ENCODE results near the gene LPA.

Gene LPA

GRCh38 chr6:160519133-160519532, 144.9 kb downstream of the LPA start:
- DNase-seq (ENCODE audit: low spot score) = no peak
- no peak for FAIRE-seq

DNA sequence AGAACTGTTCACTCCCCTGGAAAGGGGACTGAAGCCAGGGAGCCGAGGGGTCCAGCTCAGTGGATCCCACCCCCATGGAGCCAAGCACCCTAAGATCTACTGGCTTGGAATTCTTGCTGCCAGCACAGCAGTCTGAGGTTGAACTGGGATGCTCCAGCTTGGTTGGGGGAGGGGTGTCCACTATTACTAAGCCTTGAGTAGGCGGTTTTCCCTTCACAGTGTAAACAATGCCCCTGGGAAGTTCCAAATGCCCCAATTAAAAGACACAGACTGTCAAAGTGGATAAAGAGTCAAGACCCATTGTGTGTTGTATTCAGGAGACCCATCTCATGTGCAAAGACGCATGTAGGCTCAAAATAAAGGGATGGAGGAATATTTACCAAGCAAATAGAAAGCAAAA, 150.2 kb downstream of the LPA start:
- DNase-seq (ENCODE audit: low spot score) (no peak), FAIRE-seq (no peak)

- FAIRE-seq = no peak
- DNase-seq (ENCODE audit: low spot score) = no peak
These were observed 153.0 kb downstream of the LPA start for GRCh38 chr6:160510976-160511617.

DNA sequence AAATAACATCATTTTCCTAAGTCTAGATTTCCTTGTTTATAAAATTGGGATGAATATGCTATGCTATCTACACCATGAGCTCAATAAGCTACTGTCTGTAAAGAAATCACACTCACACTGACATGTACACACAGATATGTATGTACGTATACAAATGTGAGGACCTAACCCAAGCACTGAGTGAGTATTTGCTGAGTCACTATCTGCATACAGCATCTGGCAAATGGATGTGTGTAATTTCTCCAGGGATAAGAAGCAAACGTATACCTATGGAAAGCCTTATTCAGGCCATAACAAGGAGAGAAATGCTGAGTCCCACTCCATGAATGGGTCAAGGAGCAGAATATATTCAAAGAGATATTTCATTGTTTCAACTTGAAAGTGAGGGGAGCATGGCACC, 153.9 kb downstream of the LPA start:
- DNase-seq (ENCODE audit: low spot score) (no peak), FAIRE-seq (no peak)

DNA sequence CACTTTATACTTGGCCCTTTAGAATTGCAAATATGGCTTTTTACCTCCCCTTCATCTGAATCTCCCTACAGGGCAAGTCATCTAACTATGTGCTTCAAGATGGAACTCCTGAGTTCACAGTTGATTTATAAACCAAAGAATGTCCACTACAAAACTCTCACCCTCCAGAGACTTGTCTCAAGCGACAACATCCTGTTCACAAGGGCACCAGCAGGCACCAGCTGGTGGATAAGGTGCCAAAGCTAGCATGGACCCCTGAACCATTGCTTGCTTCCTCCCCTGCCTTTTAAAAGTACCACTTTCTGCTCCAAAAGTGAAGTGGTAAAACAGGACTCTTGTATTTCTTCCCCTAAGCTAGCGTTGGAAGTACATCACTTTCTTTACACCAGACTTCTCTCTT, 154.5 kb downstream of the LPA start:
- DNase-seq (ENCODE audit: low spot score) (no peak), FAIRE-seq (no peak)

DNA sequence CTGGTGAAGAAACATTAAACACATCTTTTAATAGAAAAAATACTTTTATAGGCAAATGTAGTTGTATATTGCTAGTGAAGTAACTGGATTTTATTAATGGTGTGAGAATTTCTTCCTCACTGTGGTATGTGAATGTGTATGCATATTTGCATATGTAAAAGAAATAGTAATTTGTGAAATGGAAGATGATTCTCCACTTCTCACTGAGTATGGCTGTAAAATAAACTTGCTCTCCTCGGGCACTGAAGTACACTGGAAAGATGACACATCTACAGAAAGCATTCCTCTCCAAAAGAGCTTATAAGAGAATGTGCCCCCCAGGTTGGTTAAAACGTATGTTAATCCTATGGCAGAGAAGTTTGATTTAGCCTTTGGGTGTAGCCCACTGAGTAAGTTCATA, 155.5 kb downstream of the LPA start:
- FAIRE-seq (no peak), DNase-seq (ENCODE audit: low spot score) (no peak)

DNA sequence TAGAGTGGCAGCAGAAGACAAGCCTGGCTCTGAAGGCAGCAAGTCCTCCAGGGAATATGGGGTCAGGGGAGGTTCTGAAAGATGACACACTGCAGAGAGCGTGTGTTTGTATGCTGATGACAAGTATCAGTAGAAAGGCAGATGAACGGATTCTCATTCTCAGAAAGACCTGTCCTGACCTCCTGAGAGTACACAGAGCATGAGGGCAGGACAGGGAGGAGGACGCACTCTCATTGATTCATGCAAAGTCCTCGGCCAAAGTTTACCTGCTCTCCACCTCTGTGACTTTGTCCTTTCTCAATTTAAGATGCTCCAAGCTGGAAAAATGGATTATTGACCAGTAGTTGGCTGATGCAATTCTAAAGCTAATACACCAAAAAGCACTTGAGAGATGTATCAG, 156.7 kb downstream of the LPA start:
- FAIRE-seq (no peak), DNase-seq (ENCODE audit: low spot score) (no peak)

DNA sequence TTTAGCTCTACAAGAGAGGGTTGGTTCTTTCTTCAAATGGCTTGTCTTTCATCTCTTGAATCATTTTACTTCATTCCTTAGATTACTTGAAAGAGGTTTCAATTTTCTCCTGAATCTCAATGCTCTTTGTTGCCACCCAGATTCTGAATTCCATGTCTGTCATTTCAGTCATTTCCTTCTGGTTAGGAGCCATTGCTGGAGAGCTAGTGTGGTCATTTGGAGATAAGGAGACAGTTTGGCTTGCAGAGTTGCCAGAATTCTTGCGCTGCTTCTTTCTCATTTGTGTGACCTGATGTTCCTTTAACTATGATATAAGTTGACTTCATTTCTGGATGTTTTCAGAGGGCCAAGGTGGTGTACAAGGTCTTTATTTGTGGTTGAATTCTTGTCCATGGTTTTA, 158.1 kb downstream of the LPA start:
- FAIRE-seq = no peak
- no peak for DNase-seq (ENCODE audit: low spot score)

GRCh38 chr6:160500639-160501038, 163.4 kb downstream of the LPA start:
- FAIRE-seq = no peak
- no peak for DNase-seq (ENCODE audit: low spot score)

GRCh38 chr6:160494576-160494975, 169.5 kb downstream of the LPA start:
- FAIRE-seq = no peak
- DNase-seq (ENCODE audit: low spot score) = no peak

DNA sequence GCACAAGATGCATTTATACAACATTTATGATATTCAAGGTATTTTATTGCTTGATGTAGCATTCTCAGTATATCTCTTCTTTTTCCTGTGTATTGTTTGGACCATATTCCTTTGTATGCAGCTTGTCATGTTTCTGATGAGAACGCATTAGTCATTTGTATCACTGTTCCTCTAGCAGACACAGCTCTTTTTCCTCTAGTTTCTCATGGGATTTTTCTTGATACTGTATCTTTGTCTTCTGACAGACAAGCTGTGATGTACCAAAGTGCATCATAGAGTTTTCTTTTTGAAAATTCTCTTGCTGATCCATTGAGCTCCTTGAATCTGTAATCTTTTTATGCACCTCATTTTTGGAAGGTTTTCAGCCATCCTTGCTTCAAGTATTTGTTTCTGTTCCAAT, 175.0 kb downstream of the LPA start:
- no peak for FAIRE-seq

DNA sequence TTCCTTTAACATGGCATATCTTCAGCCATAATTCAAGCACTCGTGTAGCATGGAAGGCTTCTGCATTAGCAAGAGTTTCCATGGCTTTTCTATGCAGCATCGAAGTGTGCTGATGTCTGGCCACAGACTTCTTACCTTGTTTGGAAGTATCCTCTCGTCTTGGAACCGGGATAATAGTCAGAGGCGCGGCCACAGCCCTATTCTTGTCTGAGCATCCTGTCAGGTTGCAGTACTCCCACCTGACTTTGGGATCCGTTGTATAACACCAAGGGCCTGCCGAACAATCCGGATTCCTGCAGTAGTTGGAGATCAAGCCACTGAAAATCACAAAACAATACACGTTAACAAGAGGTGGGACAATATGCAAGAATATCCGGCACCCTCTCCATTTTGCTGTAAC, 177.0 kb downstream of the LPA start:
- DNase-seq (ENCODE audit: low spot score) (no peak), FAIRE-seq (no peak)

More for the DNA sequence above, 175.0 kb downstream of the LPA start:
- DNase-seq (ENCODE audit: low spot score) = no peak

Measured in urothelium cell line (cell line).